Cardiac muscle cell (in vitro differentiated cells and primary cell): Measurements from ENCODE around the gene OXGR1. TPM values are rescaled to one million over a fixed set of nuclear protein-coding genes. Genes with fewer than 3 reads are reported as not detected.
"Not testable (repeated sequence)": the region's sequence is repeated elsewhere in the genome, so short reads cannot be mapped to it uniquely, and the experiment has no call there.

Source experiments
- DNase-seq, 2 donors: peaks; one replicate each; pipeline versions ENCODE4 v3.0.0 to v3.0.0-alpha.2; 2010 to 2017; ENCODE audit warnings: low read depth in 1 of 2, low spot score in 1 of 2
- H3K27ac ChIP-seq: fragments of 200-600 bp; sonication (generic); 2 replicates; pipeline ENCODE4 v1.5.1; 2016
- H3K27me3 ChIP-seq: fragments of 200-600 bp; sonication (generic); 2 replicates; pipeline ENCODE4 v1.6.0; 2016; ENCODE audit warnings: control low read depth
- H3K36me3 ChIP-seq: fragments of 200-600 bp; sonication (generic); 2 replicates; pipeline ENCODE4 v1.5.1; 2016; ENCODE audit warnings: control low read depth
- H3K4me1 ChIP-seq: fragments of 200-600 bp; sonication (generic); 2 replicates; pipeline ENCODE4 v1.8.1; 2017; ENCODE audit warnings: low read depth, mild to moderate bottlenecking, mixed run types
- H3K4me3 ChIP-seq: fragments of 200-600 bp; sonication (generic); 2 replicates; pipeline ENCODE4 v1.5.1; 2016; ENCODE audit warnings: mild to moderate bottlenecking
- H3K9me3 ChIP-seq: fragments of 200-600 bp; sonication (generic); 2 replicates; pipeline ENCODE4 v1.5.1; 2017; ENCODE audit warnings: low read depth, mild to moderate bottlenecking, control low read depth
- CTCF ChIP-seq: IDR thresholded peaks from 2 replicates; pipeline ENCODE4 v1.5.1; 2012; ENCODE audit warnings: low read depth, mild to moderate bottlenecking, low read length
- polyA plus RNA-seq: library from polyadenylated mRNA; unstranded; fragments of >200 nt; fragmentation: Nextera tagmentation; extraction: Ambion mirVana; gene quantifications from 2 replicates; pipeline ENCODE4 v1.2.1, GENCODE V29; 2016
- total RNA-seq: library from RNA; depleted of rRNA; stranded (reverse); fragments of >200 nt; gene quantifications from 2 replicates; pipeline ENCODE4 v1.2.3, GENCODE V29; 2016

OXGR1 gene
- total and polyA plus RNA-seq, 2 experiments from 2014 or later = not detected

- peak in 1 of 2 donors; percentile 50 for DNase-seq
- no peaks in the 10 kb centered on the region for H3K27me3 ChIP-seq
- no peaks in the 10 kb centered on the region for H3K4me1 ChIP-seq
- no peak overlapping the region for H3K27ac ChIP-seq
- no peaks in the 10 kb centered on the region for H3K36me3 ChIP-seq
- no peak overlapping the region for H3K4me3 ChIP-seq
- no peak for TF ChIP-seq CTCF
- no peaks in the 10 kb centered on the region for H3K9me3 ChIP-seq
These were observed 32.4 kb upstream of the OXGR1 start for GRCh38 chr13:97026531-97027161.

GRCh38 chr13:97023812-97024211 lies 29.5 kb upstream of the OXGR1 start:
- not testable (repeated sequence) for H3K36me3 ChIP-seq, H3K27ac ChIP-seq, DNase-seq, H3K4me3 ChIP-seq, H3K4me1 ChIP-seq, H3K27me3 ChIP-seq, H3K9me3 ChIP-seq

GRCh38 chr13:97023117-97023516 lies 28.8 kb upstream of the OXGR1 start:
- TF ChIP-seq CTCF = no peak

GRCh38 chr13:97021241-97021640 lies 27.0 kb upstream of the OXGR1 start:
- TF ChIP-seq CTCF = no peak
- H3K4me1 ChIP-seq = no peaks in the 10 kb centered on the region
- no peaks in the 10 kb centered on the region for H3K27me3 ChIP-seq
- no peaks in the 10 kb centered on the region for H3K36me3 ChIP-seq
- no peak overlapping the region for H3K27ac ChIP-seq
- DNase-seq = no peak
- H3K9me3 ChIP-seq = no peaks in the 10 kb centered on the region
- H3K4me3 ChIP-seq = no peak overlapping the region

More at GRCh38 chr13:97023117-97023516, 28.8 kb upstream of the OXGR1 start:
- H3K4me1 ChIP-seq = no peaks in the 10 kb centered on the region
- no peaks in the 10 kb centered on the region for H3K9me3 ChIP-seq
- no peaks in the 10 kb centered on the region for H3K36me3 ChIP-seq
- H3K4me3 ChIP-seq = no peak overlapping the region
- H3K27ac ChIP-seq = no peak overlapping the region
- no peaks in the 10 kb centered on the region for H3K27me3 ChIP-seq
- DNase-seq = no peak

GRCh38 chr13:97020689-97021240 lies 26.5 kb upstream of the OXGR1 start:
- Histone ChIP-seq H3K27me3 (no peaks in the 10 kb centered on the region), H3K4me1 (no peaks in the 10 kb centered on the region), H3K9me3 (no peaks in the 10 kb centered on the region), H3K27ac (no peak overlapping the region), H3K4me3 (no peak overlapping the region), H3K36me3 (no peaks in the 10 kb centered on the region)
- no peak for TF ChIP-seq CTCF
- DNase-seq = no peak

GRCh38 chr13:97020194-97020593 lies 25.9 kb upstream of the OXGR1 start:
- H3K36me3 ChIP-seq = no peaks in the 10 kb centered on the region
- no peaks in the 10 kb centered on the region for H3K27me3 ChIP-seq
- no peak overlapping the region for H3K27ac ChIP-seq
- H3K4me3 ChIP-seq = no peak overlapping the region
- H3K9me3 ChIP-seq = no peaks in the 10 kb centered on the region
- no peaks in the 10 kb centered on the region for H3K4me1 ChIP-seq
- TF ChIP-seq CTCF = no peak
- DNase-seq = no peak
